ENCODE data around the gene RFWD3.

DNA sequence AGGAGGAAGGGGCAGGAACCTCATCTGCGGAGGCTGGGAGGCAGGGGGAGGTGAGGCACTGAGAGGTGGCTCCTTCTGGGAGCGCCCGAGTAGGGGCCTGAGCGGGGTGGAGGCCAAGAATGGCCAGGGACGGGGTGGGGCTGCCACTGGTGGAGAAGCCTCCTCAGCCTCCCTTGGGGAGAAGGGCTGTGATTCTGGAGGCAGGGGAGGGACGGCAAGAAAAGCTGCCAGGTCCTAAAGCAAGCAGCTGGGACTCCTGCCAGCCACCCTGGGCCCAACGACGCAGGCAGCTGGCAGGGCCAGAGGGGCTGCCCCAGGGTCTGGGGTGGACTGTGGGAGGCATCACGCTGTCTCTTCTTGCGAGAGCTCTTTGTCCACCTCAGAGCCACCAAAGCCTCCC lies 46.6 kb upstream of the RFWD3 start:
- TF ChIP-seq POLR2A (IDR thresholded peaks at IDR 0.05; ENCODE audit: control extremely low read depth in 1 of 2, low read depth in 2 of 2, low read length in 2 of 2) (no peak), KDM5A (IDR thresholded peaks at IDR 0.05; ENCODE audit: low read length) (no peak), SP2 (IDR thresholded peaks at IDR 0.05; ENCODE audit: low read length) (no peak)
- TF ChIP-seq, protein P1, sequence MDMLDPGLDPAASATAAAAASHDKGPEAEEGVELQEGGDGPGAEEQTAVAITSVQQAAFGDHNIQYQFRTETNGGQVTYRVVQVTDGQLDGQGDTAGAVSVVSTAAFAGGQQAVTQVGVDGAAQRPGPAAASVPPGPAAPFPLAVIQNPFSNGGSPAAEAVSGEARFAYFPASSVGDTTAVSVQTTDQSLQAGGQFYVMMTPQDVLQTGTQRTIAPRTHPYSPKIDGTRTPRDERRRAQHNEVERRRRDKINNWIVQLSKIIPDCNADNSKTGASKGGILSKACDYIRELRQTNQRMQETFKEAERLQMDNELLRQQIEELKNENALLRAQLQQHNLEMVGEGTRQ (IDR thresholded peaks at IDR 0.05; ENCODE audit: low read length): no peak
- TF ChIP-seq, protein P2, sequence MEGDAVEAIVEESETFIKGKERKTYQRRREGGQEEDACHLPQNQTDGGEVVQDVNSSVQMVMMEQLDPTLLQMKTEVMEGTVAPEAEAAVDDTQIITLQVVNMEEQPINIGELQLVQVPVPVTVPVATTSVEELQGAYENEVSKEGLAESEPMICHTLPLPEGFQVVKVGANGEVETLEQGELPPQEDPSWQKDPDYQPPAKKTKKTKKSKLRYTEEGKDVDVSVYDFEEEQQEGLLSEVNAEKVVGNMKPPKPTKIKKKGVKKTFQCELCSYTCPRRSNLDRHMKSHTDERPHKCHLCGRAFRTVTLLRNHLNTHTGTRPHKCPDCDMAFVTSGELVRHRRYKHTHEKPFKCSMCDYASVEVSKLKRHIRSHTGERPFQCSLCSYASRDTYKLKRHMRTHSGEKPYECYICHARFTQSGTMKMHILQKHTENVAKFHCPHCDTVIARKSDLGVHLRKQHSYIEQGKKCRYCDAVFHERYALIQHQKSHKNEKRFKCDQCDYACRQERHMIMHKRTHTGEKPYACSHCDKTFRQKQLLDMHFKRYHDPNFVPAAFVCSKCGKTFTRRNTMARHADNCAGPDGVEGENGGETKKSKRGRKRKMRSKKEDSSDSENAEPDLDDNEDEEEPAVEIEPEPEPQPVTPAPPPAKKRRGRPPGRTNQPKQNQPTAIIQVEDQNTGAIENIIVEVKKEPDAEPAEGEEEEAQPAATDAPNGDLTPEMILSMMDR (IDR thresholded peaks at IDR 0.05; ENCODE audit: control extremely low read depth in 1 of 3, insufficient read depth in 1 of 3, low read depth in 1 of 3, low read length in 3 of 3): no peak

Data from H1 (cell line).